NCI-H146 treated with DMSO at 0.1 percent for 48 hours (cell line): ENCODE measurements around the gene GTPBP2.
"Not testable (repeated sequence)": the region's sequence is repeated elsewhere in the genome, so short reads cannot be mapped to it uniquely, and the experiment has no call there.

ENCODE experiments used
- DNase-seq: peaks from one replicate; lab custom pipeline; 2025; ENCODE audit not compliant: unreplicated experiment; lab: John Stamatoyannopoulos, UW

GTPBP2 gene

GRCh38 chr6:43624786-43625288 lies 4.2 kb downstream of the GTPBP2 start:
- no peak for DNase-seq

- no peak for DNase-seq
Measured at GRCh38 chr6:43623880-43624785, 4.9 kb downstream of the GTPBP2 start.

GRCh38 chr6:43622541-43622940 lies 6.5 kb downstream of the GTPBP2 start:
- DNase-seq, result no peak

- DNase-seq, result no peak
Measured at GRCh38 chr6:43621836-43622180, 7.3 kb downstream of the GTPBP2 start.

- no peak for DNase-seq
Measured at GRCh38 chr6:43621078-43621835, 7.8 kb downstream of the GTPBP2 start.

GRCh38 chr6:43616725-43617472 lies 12.2 kb downstream of the GTPBP2 start:
- DNase-seq, result no peak

GRCh38 chr6:43614396-43614730 lies 14.7 kb downstream of the GTPBP2 start:
- DNase-seq, result no peak

- DNase-seq, result no peak
Measured at GRCh38 chr6:43613721-43614395, 15.2 kb downstream of the GTPBP2 start.

- DNase-seq, result no peak
Measured at GRCh38 chr6:43610431-43610830, 18.6 kb downstream of the GTPBP2 start.

GRCh38 chr6:43609402-43609801 lies 19.7 kb downstream of the GTPBP2 start:
- DNase-seq, result no peak

- DNase-seq, result no peak
Measured at GRCh38 chr6:43608807-43609206, 20.3 kb downstream of the GTPBP2 start.

GRCh38 chr6:43608310-43608763 lies 20.7 kb downstream of the GTPBP2 start:
- peak; percentile 88 for DNase-seq

- no peak for DNase-seq
Measured at GRCh38 chr6:43606019-43606418, 23.0 kb downstream of the GTPBP2 start.

- no peak for DNase-seq
Measured at GRCh38 chr6:43604174-43604573, 24.9 kb downstream of the GTPBP2 start.

- no peak for DNase-seq
Measured at GRCh38 chr6:43600595-43600994, 28.5 kb downstream of the GTPBP2 start.

GRCh38 chr6:43593938-43594337 lies 35.1 kb downstream of the GTPBP2 start:
- no peak for DNase-seq

- not testable (repeated sequence) for DNase-seq
Measured at GRCh38 chr6:43589564-43589963, 39.5 kb downstream of the GTPBP2 start.

- no peak for DNase-seq
Measured at GRCh38 chr6:43588194-43588593, 40.9 kb downstream of the GTPBP2 start.

GRCh38 chr6:43584892-43585570 lies 44.0 kb downstream of the GTPBP2 start:
- no peak for DNase-seq

- DNase-seq, result no peak
Measured at GRCh38 chr6:43582911-43583310, 46.2 kb downstream of the GTPBP2 start.
